ENCODE results near the gene BBIP1. TPM values are rescaled to one million over a fixed set of nuclear protein-coding genes. Genes with fewer than 3 reads are reported as not detected.

The BBIP1 gene
- total and polyA plus RNA-seq, 2 experiments from 2014 or later: 14.8 to 56.5 TPM

DNA sequence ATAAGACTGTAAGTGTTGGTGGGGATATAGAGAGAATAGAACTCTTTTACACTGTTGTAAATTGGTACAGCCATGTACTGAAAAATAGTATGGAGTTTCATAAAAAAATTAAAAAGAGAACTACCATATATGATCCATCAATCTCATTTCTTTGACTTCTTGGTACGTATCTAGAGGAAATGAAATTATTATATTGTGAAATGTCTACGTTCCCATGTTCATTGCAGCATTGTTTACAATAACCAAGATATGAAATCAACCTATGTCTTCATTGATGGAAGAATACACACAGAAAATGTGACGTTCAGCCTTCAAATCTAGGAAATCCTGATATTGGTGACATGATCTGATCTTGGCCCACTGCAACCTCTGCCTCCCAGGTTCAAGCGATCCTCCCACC, 32.4 kb upstream of the BBIP1 start (continued):
- TF ChIP-seq, protein P1, sequence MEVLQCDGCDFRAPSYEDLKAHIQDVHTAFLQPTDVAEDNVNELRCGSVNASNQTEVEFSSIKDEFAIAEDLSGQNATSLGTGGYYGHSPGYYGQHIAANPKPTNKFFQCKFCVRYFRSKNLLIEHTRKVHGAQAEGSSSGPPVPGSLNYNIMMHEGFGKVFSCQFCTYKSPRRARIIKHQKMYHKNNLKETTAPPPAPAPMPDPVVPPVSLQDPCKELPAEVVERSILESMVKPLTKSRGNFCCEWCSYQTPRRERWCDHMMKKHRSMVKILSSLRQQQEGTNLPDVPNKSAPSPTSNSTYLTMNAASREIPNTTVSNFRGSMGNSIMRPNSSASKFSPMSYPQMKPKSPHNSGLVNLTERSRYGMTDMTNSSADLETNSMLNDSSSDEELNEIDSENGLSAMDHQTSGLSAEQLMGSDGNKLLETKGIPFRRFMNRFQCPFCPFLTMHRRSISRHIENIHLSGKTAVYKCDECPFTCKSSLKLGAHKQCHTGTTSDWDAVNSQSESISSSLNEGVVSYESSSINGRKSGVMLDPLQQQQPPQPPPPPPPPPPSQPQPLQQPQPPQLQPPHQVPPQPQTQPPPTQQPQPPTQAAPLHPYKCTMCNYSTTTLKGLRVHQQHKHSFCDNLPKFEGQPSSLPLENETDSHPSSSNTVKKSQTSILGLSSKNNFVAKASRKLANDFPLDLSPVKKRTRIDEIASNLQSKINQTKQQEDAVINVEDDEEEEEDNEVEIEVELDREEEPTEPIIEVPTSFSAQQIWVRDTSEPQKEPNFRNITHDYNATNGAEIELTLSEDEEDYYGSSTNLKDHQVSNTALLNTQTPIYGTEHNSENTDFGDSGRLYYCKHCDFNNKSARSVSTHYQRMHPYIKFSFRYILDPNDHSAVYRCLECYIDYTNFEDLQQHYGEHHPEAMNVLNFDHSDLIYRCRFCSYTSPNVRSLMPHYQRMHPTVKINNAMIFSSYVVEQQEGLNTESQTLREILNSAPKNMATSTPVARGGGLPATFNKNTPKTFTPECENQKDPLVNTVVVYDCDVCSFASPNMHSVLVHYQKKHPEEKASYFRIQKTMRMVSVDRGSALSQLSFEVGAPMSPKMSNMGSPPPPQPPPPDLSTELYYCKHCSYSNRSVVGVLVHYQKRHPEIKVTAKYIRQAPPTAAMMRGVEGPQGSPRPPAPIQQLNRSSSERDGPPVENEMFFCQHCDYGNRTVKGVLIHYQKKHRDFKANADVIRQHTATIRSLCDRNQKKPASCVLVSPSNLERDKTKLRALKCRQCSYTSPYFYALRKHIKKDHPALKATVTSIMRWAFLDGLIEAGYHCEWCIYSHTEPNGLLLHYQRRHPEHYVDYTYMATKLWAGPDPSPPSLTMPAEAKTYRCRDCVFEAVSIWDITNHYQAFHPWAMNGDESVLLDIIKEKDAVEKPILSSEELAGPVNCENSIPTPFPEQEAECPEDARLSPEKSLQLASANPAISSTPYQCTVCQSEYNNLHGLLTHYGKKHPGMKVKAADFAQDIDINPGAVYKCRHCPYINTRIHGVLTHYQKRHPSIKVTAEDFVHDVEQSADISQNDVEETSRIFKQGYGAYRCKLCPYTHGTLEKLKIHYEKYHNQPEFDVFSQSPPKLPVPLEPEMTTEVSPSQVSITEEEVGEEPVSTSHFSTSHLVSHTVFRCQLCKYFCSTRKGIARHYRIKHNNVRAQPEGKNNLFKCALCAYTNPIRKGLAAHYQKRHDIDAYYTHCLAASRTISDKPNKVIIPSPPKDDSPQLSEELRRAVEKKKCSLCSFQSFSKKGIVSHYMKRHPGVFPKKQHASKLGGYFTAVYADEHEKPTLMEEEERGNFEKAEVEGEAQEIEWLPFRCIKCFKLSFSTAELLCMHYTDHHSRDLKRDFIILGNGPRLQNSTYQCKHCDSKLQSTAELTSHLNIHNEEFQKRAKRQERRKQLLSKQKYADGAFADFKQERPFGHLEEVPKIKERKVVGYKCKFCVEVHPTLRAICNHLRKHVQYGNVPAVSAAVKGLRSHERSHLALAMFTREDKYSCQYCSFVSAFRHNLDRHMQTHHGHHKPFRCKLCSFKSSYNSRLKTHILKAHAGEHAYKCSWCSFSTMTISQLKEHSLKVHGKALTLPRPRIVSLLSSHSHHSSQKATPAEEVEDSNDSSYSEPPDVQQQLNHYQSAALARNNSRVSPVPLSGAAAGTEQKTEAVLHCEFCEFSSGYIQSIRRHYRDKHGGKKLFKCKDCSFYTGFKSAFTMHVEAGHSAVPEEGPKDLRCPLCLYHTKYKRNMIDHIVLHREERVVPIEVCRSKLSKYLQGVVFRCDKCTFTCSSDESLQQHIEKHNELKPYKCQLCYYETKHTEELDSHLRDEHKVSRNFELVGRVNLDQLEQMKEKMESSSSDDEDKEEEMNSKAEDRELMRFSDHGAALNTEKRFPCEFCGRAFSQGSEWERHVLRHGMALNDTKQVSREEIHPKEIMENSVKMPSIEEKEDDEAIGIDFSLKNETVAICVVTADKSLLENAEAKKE (CRISPR knock-in tag; IDR thresholded peaks at IDR 0.05): no peak
- no peak for TF ChIP-seq NANOG (IDR thresholded peaks at IDR 0.05; ENCODE audit: borderline replicate concordance)
- TF ChIP-seq, protein P2, sequence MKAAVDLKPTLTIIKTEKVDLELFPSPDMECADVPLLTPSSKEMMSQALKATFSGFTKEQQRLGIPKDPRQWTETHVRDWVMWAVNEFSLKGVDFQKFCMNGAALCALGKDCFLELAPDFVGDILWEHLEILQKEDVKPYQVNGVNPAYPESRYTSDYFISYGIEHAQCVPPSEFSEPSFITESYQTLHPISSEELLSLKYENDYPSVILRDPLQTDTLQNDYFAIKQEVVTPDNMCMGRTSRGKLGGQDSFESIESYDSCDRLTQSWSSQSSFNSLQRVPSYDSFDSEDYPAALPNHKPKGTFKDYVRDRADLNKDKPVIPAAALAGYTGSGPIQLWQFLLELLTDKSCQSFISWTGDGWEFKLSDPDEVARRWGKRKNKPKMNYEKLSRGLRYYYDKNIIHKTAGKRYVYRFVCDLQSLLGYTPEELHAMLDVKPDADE (IDR thresholded peaks at IDR 0.05): no peak
- no peak for TF ChIP-seq CREB1 (CRISPR knock-in tag; IDR thresholded peaks at IDR 0.05; ENCODE audit: low read depth)
- TF ChIP-seq, protein P3, sequence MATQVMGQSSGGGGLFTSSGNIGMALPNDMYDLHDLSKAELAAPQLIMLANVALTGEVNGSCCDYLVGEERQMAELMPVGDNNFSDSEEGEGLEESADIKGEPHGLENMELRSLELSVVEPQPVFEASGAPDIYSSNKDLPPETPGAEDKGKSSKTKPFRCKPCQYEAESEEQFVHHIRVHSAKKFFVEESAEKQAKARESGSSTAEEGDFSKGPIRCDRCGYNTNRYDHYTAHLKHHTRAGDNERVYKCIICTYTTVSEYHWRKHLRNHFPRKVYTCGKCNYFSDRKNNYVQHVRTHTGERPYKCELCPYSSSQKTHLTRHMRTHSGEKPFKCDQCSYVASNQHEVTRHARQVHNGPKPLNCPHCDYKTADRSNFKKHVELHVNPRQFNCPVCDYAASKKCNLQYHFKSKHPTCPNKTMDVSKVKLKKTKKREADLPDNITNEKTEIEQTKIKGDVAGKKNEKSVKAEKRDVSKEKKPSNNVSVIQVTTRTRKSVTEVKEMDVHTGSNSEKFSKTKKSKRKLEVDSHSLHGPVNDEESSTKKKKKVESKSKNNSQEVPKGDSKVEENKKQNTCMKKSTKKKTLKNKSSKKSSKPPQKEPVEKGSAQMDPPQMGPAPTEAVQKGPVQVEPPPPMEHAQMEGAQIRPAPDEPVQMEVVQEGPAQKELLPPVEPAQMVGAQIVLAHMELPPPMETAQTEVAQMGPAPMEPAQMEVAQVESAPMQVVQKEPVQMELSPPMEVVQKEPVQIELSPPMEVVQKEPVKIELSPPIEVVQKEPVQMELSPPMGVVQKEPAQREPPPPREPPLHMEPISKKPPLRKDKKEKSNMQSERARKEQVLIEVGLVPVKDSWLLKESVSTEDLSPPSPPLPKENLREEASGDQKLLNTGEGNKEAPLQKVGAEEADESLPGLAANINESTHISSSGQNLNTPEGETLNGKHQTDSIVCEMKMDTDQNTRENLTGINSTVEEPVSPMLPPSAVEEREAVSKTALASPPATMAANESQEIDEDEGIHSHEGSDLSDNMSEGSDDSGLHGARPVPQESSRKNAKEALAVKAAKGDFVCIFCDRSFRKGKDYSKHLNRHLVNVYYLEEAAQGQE (IDR thresholded peaks at IDR 0.05; ENCODE audit: unreplicated experiment): no peak
- no peak for TF ChIP-seq JUNB (IDR thresholded peaks at IDR 0.05; ENCODE audit: unreplicated experiment)

All from GM23338 (cell line).